GM23338 (cell line): ENCODE data around the gene SERPINI1. TPM values are rescaled to one million over a fixed set of nuclear protein-coding genes. Genes with fewer than 3 reads are reported as not detected.

ENCODE experiments used
- ATAC-seq: fragments of 200-7000 bp; cut with Tn5 transposase; 3 replicates; pipeline ENCODE4 v1.9.1; 2020
- DNase-seq: peaks from one replicate; pipeline ENCODE4 v3.0.0-alpha.2; 2015; ENCODE audit warnings: low spot score
- H2AFZ ChIP-seq: fragments of 200-600 bp; sonication (generic); 2 replicates; pipeline ENCODE4 v1.8.0; 2016; ENCODE audit warnings: antibody characterized with exemption, mild to moderate bottlenecking, moderate library complexity
- H3F3A ChIP-seq: fragments of 200-600 bp; sonication (generic); replicated peaks from 2 replicates; pipeline ENCODE4 v1.8.0; 2017; ENCODE audit warnings: antibody characterized with exemption, mixed run types, low read depth
- H3K27ac ChIP-seq: fragments of 200-600 bp; sonication (generic); 2 replicates; pipeline ENCODE4 v1.6.1; 2016; ENCODE audit warnings: low read depth
- H3K27me3 ChIP-seq: fragments of 200-600 bp; sonication (generic); 2 replicates; pipeline ENCODE4 v1.8.0; 2016; ENCODE audit warnings: mild to moderate bottlenecking, mixed run types, moderate library complexity; ENCODE audit not compliant: insufficient read depth
- H3K36me3 ChIP-seq: fragments of 200-600 bp; sonication (generic); 2 replicates; pipeline ENCODE4 v1.8.0; 2016; ENCODE audit warnings: mild to moderate bottlenecking; ENCODE audit not compliant: insufficient read depth
- H3K4me1 ChIP-seq: fragments of 200-600 bp; sonication (generic); 2 replicates; pipeline ENCODE4 v1.8.0; 2016; ENCODE audit warnings: mild to moderate bottlenecking, moderate library complexity; ENCODE audit not compliant: insufficient read depth
- H3K4me2 ChIP-seq: fragments of 200-600 bp; sonication (generic); 2 replicates; pipeline ENCODE4 v1.7.1; 2017; ENCODE audit warnings: mixed run types
- H3K4me3 ChIP-seq: fragments of 200-600 bp; sonication (generic); 2 replicates; pipeline ENCODE4 v1.6.1; 2016; ENCODE audit warnings: mixed run types
- H3K79me2 ChIP-seq: fragments of 200-600 bp; sonication (generic); replicated peaks from 2 replicates; pipeline ENCODE4 v1.8.0; 2017; ENCODE audit warnings: mild to moderate bottlenecking; ENCODE audit not compliant: insufficient read depth
- H3K9me2 ChIP-seq: fragments of 200-600 bp; sonication (generic); 2 replicates; pipeline ENCODE4 v1.8.0; 2017; ENCODE audit not compliant: insufficient read depth
- H4K20me1 ChIP-seq: fragments of 200-600 bp; sonication (generic); replicated peaks from 2 replicates; pipeline ENCODE4 v1.8.0; 2017; ENCODE audit warnings: mild to moderate bottlenecking; ENCODE audit not compliant: insufficient read depth
- H3K27ac Mint-ChIP-seq: 2 replicates; pipeline ENCODE4 v1.8.0; 2020; ENCODE audit warnings: inconsistent platforms, mild to moderate bottlenecking, moderate library complexity, mixed read lengths
- H3K27me3 Mint-ChIP-seq: 3 replicates; pipeline ENCODE4 v1.8.0; 2022; ENCODE audit warnings: low read depth, mild to moderate bottlenecking, moderate library complexity, mixed read lengths, inconsistent platforms; ENCODE audit not compliant: insufficient read depth, poor library complexity
- H3K36me3 Mint-ChIP-seq: 3 replicates; pipeline ENCODE4 v1.8.0; 2021; ENCODE audit warnings: low read depth, mild to moderate bottlenecking, inconsistent platforms, moderate library complexity, mixed read lengths
- H3K4me1 Mint-ChIP-seq: 3 replicates; pipeline ENCODE4 v1.8.0; 2020; ENCODE audit warnings: mild to moderate bottlenecking, inconsistent platforms, mixed read lengths
- H3K4me3 Mint-ChIP-seq: 3 replicates; pipeline ENCODE4 v1.8.0; 2021; ENCODE audit warnings: moderate library complexity, mild to moderate bottlenecking, inconsistent platforms, mixed read lengths
- H3K9me3 Mint-ChIP-seq: 3 replicates; pipeline ENCODE4 v1.8.0; 2020; ENCODE audit warnings: moderate library complexity, mild to moderate bottlenecking, inconsistent platforms, mixed read lengths
- EZH2 ChIP-seq: fragments of 200-600 bp; sonication (generic); IDR thresholded peaks from one replicate; pipeline ENCODE4 v1.8.0; 2017; ENCODE audit warnings: antibody characterized with exemption, mild to moderate bottlenecking, low read depth; ENCODE audit not compliant: unreplicated experiment
- EZH2phosphoT487 ChIP-seq: fragments of 200-600 bp; sonication (generic); IDR thresholded peaks from one replicate; pipeline ENCODE4 v1.8.1; 2018; ENCODE audit warnings: antibody characterized with exemption; ENCODE audit not compliant: unreplicated experiment
- NANOG ChIP-seq: IDR thresholded peaks from 2 replicates; pipeline ENCODE4 v1.6.1; 2016; ENCODE audit warnings: antibody characterized with exemption, borderline replicate concordance
- POLR2AphosphoS5 ChIP-seq: IDR thresholded peaks from 2 replicates; pipeline ENCODE4 v1.6.1; 2016; ENCODE audit warnings: antibody characterized with exemption, low read depth
- STAT1 ChIP-seq: IDR thresholded peaks from one replicate; pipeline ENCODE4 v1.6.1; 2016; ENCODE audit warnings: antibody characterized with exemption; ENCODE audit not compliant: unreplicated experiment
- ZNF114 ChIP-seq: fragments of 250-450 bp; sonication (Bioruptor Pico); IDR thresholded peaks from 2 replicates; pipeline ENCODE4 v1.5.0; 2020; ENCODE audit warnings: mild to moderate bottlenecking, moderate library complexity
- ZNF331 ChIP-seq: fragments of 250-450 bp; sonication (Bioruptor Pico); IDR thresholded peaks from 2 replicates; pipeline ENCODE4 v1.5.0; 2020; ENCODE audit warnings: low read depth, mild to moderate bottlenecking, moderate library complexity
- polyA plus RNA-seq: library from polyadenylated mRNA; unstranded; fragments of >200 nt; fragmentation: Nextera tagmentation; extraction: Ambion mirVana; gene quantifications from 2 replicates; pipeline ENCODE4 v1.2.1, GENCODE V29; 2016
- total RNA-seq: library from RNA; depleted of rRNA; stranded (reverse); fragments of >200 nt; shearing (Covaris generic); gene quantifications from 2 replicates; pipeline ENCODE4 v1.2.3, GENCODE V29; 2014
- TF ChIP-seq, protein P1 (sequence below), 2 experiments: fragments of 200-600 bp in 1 of 2; sonication (generic) in 1 of 2; conservative IDR thresholded peaks; 2 replicates each; pipeline versions ENCODE4 v1.5.1 to v1.6.1; 2016 to 2017; ENCODE audit warnings: antibody characterized with exemption in 2 of 2, low read depth in 2 of 2, mild to moderate bottlenecking in 2 of 2, moderate library complexity in 1 of 2
- TF ChIP-seq, protein P2 (sequence below): fragments of 250-450 bp; sonication (Bioruptor Pico); IDR thresholded peaks from 2 replicates; pipeline ENCODE4 v1.5.0; 2020; ENCODE audit warnings: mild to moderate bottlenecking, moderate library complexity
- TF ChIP-seq, protein P3 (sequence below): IDR thresholded peaks from 2 replicates; pipeline ENCODE4 v1.6.1; 2016; ENCODE audit warnings: antibody characterized with exemption

The SERPINI1 gene
- total and polyA plus RNA-seq, 2 experiments from 2014 or later, result 9.2 to 26.6 TPM

DNA sequence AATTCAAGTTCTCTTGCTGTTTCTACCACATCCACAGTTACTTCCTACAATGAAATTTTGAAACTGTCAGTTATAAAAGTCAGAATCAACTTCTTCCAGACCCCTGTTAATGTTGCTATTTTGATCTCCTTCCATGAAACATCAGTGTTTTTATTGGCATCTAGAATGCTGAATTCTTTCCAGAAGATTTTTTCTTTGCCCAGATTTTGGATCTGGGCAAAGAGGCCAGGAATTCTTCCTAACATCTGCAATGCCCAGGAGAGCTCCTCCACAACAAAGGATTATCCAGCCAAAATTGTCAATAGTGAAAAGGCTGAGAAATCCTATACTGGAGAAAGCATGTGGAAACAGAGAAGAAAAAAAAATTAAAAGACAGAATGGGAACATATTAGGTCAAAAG lies 75.5 kb downstream of the SERPINI1 start (continued):
- TF ChIP-seq STAT1, result no peak
- TF ChIP-seq, protein P1, sequence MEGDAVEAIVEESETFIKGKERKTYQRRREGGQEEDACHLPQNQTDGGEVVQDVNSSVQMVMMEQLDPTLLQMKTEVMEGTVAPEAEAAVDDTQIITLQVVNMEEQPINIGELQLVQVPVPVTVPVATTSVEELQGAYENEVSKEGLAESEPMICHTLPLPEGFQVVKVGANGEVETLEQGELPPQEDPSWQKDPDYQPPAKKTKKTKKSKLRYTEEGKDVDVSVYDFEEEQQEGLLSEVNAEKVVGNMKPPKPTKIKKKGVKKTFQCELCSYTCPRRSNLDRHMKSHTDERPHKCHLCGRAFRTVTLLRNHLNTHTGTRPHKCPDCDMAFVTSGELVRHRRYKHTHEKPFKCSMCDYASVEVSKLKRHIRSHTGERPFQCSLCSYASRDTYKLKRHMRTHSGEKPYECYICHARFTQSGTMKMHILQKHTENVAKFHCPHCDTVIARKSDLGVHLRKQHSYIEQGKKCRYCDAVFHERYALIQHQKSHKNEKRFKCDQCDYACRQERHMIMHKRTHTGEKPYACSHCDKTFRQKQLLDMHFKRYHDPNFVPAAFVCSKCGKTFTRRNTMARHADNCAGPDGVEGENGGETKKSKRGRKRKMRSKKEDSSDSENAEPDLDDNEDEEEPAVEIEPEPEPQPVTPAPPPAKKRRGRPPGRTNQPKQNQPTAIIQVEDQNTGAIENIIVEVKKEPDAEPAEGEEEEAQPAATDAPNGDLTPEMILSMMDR (conservative IDR thresholded peaks at IDR 0.05; ENCODE audit: low read depth in 2 of 2), result no peak
- no peak for TF ChIP-seq ZNF114 (CRISPR knock-in tag)
- no peak for TF ChIP-seq ZNF331
- no peak for TF ChIP-seq EZH2phosphoT487

DNA sequence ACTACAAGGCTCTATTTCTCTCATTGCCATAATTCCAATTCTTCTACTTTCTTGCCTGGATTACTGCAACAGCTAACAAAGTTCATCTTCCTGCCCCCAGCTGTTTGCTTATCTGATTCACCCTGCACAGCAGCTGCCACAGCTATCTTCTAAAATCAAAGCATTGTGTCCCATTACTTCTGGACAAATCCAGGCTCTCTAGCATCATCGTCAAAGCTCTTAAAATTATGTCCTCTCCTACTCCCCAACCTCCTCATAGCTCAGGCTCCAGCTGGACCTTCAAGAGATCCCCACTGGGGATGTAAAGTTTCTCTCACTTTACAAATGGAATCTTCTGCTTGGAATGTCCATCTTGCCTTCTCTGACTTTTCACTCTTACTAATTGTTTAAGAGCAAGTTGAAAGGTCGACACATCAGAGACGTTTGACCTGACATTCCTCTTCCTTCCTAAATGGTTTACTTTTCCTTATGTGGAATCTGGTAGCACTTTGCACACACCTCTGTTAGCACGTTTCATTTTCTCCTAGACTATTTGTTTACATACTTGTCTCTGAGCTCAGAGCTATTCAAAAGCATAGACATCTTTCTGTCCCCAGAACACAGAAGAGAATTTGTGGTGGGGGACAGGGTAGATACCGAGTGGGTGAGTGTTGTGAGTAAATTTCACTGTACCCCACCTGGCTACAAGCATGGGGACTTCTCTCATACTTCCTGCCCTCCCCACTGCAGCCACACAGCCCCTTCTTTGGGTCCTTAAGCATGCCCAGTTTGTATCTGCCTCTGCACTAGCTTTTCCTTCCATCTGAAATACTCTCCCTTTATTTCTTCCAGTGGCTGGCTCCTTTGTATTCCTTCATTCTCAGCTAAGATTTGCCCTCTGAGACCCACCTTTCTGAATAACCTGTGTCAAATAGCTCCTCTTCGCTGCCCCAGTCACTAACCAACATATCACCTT lies 77.9 kb downstream of the SERPINI1 start:
- Histone ChIP-seq H3F3A (no peaks in the 10 kb centered on the region), H3K4me1 (no peaks in the 10 kb centered on the region), H3K79me2 (no peaks in the 10 kb centered on the region), H3K27me3 (no peaks in the 10 kb centered on the region), H3K9me2 (no peaks in the 10 kb centered on the region), H2AFZ (no peak overlapping the region), H3K4me3 (no peak overlapping the region), H3K36me3 (no peaks in the 10 kb centered on the region), H3K27ac (no peak overlapping the region), H3K4me2 (no peak overlapping the region), H4K20me1 (no peaks in the 10 kb centered on the region)
- DNase-seq (no peak), ATAC-seq (no peak)
- H3K4me3 Mint-ChIP-seq, result no peak overlapping the region
- no peaks in the 10 kb centered on the region for H3K27me3 Mint-ChIP-seq
- no peaks in the 10 kb centered on the region for H3K9me3 Mint-ChIP-seq
- TF ChIP-seq, protein P2, sequence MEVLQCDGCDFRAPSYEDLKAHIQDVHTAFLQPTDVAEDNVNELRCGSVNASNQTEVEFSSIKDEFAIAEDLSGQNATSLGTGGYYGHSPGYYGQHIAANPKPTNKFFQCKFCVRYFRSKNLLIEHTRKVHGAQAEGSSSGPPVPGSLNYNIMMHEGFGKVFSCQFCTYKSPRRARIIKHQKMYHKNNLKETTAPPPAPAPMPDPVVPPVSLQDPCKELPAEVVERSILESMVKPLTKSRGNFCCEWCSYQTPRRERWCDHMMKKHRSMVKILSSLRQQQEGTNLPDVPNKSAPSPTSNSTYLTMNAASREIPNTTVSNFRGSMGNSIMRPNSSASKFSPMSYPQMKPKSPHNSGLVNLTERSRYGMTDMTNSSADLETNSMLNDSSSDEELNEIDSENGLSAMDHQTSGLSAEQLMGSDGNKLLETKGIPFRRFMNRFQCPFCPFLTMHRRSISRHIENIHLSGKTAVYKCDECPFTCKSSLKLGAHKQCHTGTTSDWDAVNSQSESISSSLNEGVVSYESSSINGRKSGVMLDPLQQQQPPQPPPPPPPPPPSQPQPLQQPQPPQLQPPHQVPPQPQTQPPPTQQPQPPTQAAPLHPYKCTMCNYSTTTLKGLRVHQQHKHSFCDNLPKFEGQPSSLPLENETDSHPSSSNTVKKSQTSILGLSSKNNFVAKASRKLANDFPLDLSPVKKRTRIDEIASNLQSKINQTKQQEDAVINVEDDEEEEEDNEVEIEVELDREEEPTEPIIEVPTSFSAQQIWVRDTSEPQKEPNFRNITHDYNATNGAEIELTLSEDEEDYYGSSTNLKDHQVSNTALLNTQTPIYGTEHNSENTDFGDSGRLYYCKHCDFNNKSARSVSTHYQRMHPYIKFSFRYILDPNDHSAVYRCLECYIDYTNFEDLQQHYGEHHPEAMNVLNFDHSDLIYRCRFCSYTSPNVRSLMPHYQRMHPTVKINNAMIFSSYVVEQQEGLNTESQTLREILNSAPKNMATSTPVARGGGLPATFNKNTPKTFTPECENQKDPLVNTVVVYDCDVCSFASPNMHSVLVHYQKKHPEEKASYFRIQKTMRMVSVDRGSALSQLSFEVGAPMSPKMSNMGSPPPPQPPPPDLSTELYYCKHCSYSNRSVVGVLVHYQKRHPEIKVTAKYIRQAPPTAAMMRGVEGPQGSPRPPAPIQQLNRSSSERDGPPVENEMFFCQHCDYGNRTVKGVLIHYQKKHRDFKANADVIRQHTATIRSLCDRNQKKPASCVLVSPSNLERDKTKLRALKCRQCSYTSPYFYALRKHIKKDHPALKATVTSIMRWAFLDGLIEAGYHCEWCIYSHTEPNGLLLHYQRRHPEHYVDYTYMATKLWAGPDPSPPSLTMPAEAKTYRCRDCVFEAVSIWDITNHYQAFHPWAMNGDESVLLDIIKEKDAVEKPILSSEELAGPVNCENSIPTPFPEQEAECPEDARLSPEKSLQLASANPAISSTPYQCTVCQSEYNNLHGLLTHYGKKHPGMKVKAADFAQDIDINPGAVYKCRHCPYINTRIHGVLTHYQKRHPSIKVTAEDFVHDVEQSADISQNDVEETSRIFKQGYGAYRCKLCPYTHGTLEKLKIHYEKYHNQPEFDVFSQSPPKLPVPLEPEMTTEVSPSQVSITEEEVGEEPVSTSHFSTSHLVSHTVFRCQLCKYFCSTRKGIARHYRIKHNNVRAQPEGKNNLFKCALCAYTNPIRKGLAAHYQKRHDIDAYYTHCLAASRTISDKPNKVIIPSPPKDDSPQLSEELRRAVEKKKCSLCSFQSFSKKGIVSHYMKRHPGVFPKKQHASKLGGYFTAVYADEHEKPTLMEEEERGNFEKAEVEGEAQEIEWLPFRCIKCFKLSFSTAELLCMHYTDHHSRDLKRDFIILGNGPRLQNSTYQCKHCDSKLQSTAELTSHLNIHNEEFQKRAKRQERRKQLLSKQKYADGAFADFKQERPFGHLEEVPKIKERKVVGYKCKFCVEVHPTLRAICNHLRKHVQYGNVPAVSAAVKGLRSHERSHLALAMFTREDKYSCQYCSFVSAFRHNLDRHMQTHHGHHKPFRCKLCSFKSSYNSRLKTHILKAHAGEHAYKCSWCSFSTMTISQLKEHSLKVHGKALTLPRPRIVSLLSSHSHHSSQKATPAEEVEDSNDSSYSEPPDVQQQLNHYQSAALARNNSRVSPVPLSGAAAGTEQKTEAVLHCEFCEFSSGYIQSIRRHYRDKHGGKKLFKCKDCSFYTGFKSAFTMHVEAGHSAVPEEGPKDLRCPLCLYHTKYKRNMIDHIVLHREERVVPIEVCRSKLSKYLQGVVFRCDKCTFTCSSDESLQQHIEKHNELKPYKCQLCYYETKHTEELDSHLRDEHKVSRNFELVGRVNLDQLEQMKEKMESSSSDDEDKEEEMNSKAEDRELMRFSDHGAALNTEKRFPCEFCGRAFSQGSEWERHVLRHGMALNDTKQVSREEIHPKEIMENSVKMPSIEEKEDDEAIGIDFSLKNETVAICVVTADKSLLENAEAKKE, result no peak
- TF ChIP-seq EZH2 (no peak), NANOG (no peak), POLR2AphosphoS5 (no peak), ZNF114 (CRISPR knock-in tag) (no peak)
- TF ChIP-seq, protein P1 (conservative IDR thresholded peaks at IDR 0.05; ENCODE audit: low read depth in 2 of 2), result no peak
- TF ChIP-seq, protein P3, sequence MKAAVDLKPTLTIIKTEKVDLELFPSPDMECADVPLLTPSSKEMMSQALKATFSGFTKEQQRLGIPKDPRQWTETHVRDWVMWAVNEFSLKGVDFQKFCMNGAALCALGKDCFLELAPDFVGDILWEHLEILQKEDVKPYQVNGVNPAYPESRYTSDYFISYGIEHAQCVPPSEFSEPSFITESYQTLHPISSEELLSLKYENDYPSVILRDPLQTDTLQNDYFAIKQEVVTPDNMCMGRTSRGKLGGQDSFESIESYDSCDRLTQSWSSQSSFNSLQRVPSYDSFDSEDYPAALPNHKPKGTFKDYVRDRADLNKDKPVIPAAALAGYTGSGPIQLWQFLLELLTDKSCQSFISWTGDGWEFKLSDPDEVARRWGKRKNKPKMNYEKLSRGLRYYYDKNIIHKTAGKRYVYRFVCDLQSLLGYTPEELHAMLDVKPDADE, result no peak
- H3K27ac Mint-ChIP-seq, result no peak overlapping the region
- H3K36me3 Mint-ChIP-seq, result no peaks in the 10 kb centered on the region
- H3K4me1 Mint-ChIP-seq, result no peaks in the 10 kb centered on the region
